Fibroblast of skin of right quadriceps (primary cell): ENCODE measurements around the gene TRMT6.

Source experiments
- DNase-seq: peaks from one replicate; pipeline ENCODE4 v3.0.0-alpha.2; 2013

TRMT6 gene

DNA sequence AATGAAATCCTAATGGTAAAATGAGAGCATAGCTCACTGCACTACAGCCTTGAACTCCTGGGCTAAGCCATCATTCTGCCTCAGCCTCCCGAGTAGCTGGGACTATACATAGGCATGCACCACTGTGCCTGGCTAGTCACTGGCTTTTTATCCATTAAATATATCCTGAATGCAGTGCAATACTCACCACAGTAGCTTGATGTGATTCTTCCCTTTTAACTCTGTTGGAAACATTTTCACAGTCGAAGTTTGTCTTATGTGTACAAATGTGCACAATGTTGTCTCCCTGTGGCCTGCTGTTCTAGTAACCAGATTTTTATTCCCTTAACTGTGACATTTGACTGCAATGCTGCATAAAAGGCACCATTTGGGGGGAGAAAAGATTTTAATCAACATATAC is 56.7 kb downstream of the TRMT6 start:
- DNase-seq = no peak

DNA sequence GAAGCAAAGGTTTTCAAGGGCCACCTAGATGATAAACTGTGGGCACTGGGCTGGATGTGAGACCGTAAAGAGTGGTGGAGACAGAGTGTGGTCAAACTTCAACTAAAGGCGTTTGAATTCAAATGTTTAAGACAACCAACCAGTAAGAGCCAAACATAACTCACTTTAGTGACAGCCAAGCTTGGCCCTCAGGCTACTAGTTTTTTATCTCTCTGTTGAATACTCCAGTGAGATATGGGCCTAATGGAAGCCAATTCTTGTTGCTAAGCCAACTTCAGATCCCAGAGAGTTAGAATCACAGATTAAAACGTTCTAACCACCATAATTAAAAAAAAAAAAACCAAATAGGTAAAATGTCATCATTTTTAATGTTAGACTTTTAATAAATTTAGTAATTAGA is 57.3 kb downstream of the TRMT6 start:
- no peak for DNase-seq

DNA sequence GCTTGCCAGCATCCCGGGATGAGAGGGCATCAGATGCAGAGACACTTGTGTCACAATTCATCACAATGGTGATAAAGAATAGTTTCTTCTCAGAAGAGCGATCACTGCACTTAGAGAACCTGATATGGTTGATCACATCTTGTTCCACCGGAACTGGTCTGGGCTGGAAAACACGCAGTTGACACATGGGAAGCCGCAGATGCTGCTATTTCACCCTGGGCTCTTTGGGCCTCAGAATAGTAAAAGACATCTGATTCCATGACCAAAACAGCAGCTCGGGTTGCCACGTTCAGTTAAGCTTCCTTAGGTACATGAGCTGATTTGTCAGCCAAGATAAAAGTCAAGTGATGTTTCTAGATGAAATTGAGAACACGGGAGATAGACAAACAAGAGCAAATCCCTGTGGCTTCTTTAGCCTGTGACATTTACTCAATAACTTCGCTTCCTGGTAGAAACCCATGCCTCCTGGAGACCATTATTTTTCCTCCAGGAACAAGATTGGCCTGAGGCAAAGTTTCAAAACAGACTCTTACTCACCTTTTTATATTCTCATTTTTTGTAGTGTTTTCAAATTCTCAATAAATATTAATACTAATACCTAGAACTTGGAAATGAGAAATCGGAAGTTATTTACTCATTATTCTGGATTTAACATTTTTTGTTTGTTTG is 59.4 kb downstream of the TRMT6 start:
- DNase-seq = no peak

DNA sequence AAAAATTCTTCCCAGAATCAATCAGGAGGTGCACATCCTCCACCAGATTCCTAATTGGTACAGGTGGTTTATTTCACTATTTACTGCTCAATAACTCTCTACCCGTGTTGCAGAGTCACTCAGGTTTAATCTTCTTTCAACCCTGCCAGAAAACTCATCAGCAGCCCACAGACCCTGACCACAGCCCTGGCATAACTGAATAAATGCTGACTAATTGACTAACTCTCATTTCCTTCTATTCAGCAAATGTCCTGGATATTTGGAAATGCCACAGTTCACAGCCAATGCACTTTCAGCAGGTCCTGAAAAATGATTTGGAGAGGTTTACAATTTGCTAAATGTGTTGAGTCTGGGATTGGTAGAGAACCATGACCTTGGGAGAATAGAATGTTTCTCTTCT is 62.3 kb downstream of the TRMT6 start:
- DNase-seq = no peak

DNA sequence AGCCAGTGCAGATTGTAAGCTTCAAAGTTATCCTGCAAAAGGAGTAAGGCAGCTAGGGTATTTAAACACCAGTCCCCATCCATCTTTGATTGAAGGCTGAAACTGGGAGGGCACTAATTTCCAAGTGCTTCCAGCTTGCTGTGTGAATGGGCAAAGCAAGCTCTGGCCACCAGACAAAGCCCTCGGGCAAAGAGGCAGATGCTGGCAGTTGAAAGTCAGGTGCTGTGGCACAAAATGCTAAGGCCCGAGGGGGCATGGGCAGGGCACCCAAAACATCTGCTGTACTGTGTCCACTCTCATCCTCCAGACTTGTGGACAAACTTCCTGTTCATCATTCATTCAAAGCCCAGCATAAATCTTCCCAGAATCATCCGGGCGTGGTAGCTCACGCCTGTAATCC is 62.9 kb downstream of the TRMT6 start:
- no peak for DNase-seq
